Stimulated activated naive B cell treated with anti-CD40 and anti-IgM and Interleukin-4, amounts not matched to agents 10 μg/mL and 1 μg/mL and 100 μg/mL, for 72 hours (primary cell): Measurements from ENCODE around the gene CABLES2.

Experiments used
- ATAC-seq, 2 donors: fragments of 150-1000 bp; cut with Tn5 transposase; replicated peaks; 2 replicates each; pipeline ENCODE4 v1.10.0; 2021; ENCODE audit warnings: moderate library complexity in 1 of 2
- DNase-seq: peaks from one replicate; pipeline ENCODE4 v3.0.0; 2021
- H3K27ac Mint-ChIP-seq: one replicate; pipeline ENCODE4 v1.8.0; 2022; ENCODE audit warnings: mild to moderate bottlenecking, mixed read lengths
- H3K27me3 Mint-ChIP-seq, 2 donors: one replicate each; pipeline ENCODE4 v1.8.0; 2022; ENCODE audit warnings: mixed read lengths in 2 of 2
- H3K36me3 Mint-ChIP-seq, 2 donors: one replicate each; pipeline ENCODE4 v1.8.0; 2022; ENCODE audit warnings: mixed read lengths in 2 of 2, mild to moderate bottlenecking in 1 of 2
- H3K4me1 Mint-ChIP-seq, 2 donors: one replicate each; pipeline ENCODE4 v1.8.0; 2022; ENCODE audit warnings: mixed read lengths in 2 of 2, mild to moderate bottlenecking in 1 of 2
- H3K4me3 Mint-ChIP-seq, 2 donors: one replicate each; pipeline ENCODE4 v1.8.0; 2022; ENCODE audit warnings: mild to moderate bottlenecking in 2 of 2, mixed read lengths in 2 of 2, moderate library complexity in 1 of 2
- H3K9me3 Mint-ChIP-seq, 2 donors: one replicate each; pipeline ENCODE4 v1.8.0; 2022; ENCODE audit warnings: mixed read lengths in 2 of 2, mild to moderate bottlenecking in 1 of 2

The CABLES2 gene

DNA sequence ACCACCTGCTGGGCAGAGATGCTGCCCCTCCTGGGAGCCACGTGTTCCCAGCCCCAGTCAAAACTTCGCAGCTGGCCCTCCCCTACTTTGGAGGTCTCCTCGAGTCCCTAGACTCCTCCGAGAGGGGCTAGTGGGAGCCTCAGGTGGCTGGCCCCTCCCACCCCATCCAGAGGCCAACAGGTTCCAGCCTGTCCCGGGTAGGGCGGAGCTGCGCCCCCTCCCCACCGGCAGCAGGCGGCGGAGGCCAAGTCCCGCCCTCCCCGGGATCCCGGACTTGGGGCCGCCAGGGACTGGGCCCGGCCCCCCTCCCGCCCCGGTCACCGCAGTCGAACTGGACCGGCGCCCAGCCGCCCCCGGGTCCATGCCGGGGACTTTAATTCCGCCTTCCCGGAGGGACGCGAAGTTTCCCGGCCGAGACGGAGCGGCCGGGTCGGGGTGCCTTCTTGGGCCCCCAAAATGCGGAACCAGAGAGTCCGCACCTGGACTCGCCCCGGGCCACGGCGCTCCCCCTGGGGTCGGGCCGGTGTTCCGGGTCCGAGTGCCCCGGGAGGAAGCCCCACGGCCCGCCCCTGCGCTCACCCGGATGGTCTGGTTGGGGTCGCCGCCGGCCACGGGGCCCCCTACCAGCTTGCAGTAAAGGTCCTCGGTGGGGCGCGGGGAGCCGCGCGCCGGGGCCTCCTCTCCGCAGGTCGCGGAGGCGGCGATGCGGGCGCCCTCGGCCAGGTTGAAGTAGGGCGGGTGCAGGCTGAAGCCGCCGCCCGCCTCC lies 40.5 kb downstream of the CABLES2 start:
- ATAC-seq (peak; percentile 34 to 35), DNase-seq (no peak)
- H3K4me3 Mint-ChIP-seq = peak overlapping the region; percentile 53 to 59
- H3K27ac Mint-ChIP-seq = no peak overlapping the region
- H3K9me3 Mint-ChIP-seq = no peaks in the 10 kb centered on the region
- H3K4me1 Mint-ChIP-seq = peaks cover 27 to 51% of the 10 kb centered on the region in 2 donors
- H3K36me3 Mint-ChIP-seq = no peaks in the 10 kb centered on the region
- peaks cover 6 to 7% of the 10 kb centered on the region in 2 donors for H3K27me3 Mint-ChIP-seq

DNA sequence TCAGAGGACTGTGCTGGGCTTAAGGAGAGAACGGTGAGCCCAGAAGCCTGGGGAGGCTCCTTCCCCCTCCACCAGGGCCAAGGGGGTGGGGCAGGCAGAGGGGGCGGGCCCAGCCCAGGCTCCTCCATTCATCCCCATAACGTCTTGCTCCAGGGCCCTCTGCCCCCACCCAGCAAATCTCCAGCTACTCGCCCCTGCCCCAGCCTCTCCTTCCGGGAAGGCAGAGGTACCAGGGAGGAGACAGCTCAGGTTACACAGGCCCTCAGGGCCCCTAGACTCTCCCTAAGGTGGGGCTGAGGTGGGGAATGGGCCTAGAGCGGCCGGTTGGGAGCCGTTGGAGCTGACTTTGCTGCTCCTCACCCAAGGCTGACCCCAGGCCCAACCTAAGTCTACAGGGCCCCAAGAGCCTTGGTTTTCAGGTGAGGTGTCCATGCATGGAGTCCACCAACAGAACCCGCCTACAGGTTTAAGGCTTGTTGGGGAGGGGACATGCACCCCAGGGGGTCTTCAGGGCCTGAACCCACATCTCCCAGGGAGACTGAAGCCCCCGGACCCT lies 41.2 kb downstream of the CABLES2 start:
- Mint-ChIP-seq H3K9me3 (no peaks in the 10 kb centered on the region), H3K27me3 (peaks cover 6 to 7% of the 10 kb centered on the region in 2 donors)

DNA sequence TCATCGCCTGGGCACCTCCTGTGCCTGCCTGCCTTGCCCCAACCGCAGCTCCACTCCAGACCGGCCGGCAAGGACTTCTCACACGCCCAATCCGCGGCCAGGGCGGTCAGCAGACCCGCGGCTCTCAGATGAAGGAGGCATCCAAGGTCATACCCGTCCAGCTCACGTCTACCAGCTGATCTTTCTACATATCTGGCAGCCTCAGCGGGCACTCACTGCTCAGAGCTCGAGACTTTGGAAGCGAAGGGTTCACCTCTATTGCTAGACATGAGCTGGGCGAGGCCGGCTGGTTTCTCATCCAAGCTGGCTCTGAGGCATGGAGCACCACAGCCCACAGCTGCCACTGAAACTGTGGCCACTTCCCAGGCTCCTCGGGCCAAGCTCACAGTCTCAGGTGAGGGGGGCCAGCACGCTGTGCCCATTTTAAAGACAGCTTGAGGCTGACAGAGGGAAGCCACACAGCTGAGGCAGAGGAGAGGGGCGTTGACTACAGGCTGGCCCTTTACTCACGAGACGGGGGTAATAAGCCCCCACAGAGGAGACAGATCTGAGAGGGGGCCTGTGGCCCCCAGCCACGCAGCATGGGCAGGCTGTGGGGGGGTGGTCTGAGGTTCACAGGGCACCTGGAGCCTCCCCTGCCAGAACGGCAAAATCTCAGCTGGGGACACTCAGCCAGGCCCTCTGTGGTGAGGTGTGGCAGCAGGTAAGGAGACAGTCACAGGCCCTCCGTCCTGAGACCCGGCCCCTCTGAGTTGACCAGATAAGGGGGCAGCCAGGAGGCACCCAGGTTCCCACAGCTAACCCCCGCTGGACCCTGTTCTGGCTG lies 42.0 kb downstream of the CABLES2 start:
- no peaks in the 10 kb centered on the region for H3K36me3 Mint-ChIP-seq
- no peak overlapping the region for H3K27ac Mint-ChIP-seq
- ATAC-seq (no peak), DNase-seq (no peak)
- peak overlapping the region in 1 of 2 donors; percentile 8 for H3K4me3 Mint-ChIP-seq
- H3K9me3 Mint-ChIP-seq = no peaks in the 10 kb centered on the region
- H3K27me3 Mint-ChIP-seq = peaks cover 6 to 7% of the 10 kb centered on the region in 2 donors
- H3K4me1 Mint-ChIP-seq = peaks cover 26 to 48% of the 10 kb centered on the region in 2 donors

More for the DNA sequence above, 41.2 kb downstream of the CABLES2 start:
- H3K4me3 Mint-ChIP-seq = peak overlapping the region; percentile 53 to 59
- no peak for DNase-seq
- no peaks in the 10 kb centered on the region for H3K36me3 Mint-ChIP-seq
- no peak for ATAC-seq
- H3K4me1 Mint-ChIP-seq = peaks cover 27 to 51% of the 10 kb centered on the region in 2 donors
- no peak overlapping the region for H3K27ac Mint-ChIP-seq

DNA sequence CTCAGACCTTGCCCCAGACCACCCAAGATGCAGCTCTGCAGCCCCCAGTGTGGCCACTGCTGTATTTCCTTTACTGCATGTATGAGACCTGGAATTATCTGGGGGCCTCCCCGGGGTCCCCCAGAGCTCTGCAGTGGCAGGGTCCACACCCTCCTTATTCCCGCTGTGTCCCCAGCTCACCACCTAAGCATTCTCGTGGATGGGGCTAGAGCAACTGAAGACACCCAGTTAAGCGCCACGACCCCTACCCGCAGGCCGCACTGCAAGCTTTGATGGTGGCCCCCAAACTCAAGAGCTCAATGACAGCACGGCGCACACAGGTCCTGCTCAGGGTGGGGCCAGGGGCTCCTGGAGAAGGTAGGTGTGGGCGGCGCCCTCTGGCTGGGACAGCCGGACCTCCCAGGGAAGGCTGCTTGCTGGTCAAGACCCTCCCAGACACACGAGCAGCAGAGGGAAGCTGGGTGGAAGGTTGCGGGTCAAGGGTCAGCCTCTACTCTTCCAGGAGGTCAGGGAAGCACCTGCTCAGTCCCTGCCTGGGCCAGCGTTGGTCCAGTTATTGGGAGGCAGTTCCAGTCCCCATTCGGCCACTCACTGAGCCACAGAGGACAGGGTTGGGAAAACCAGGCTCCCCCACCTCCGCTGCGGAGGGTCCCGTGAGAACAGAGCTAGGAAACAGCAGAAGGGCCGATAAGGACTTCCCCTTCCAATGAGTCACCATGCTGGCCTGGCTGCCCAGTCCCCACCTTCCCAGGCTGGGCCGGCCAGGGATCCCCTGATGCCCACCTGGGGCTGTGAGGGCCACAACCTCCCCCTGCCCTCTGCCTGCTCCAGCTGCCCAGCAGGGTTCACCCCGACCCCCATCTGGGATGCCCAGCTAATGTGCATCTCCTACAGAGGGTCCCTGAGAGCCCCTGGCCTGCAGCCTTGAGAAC lies 42.9 kb downstream of the CABLES2 start:
- Mint-ChIP-seq H3K36me3 (no peaks in the 10 kb centered on the region), H3K4me1 (peaks cover 20 to 39% of the 10 kb centered on the region in 2 donors), H3K27ac (no peak overlapping the region), H3K9me3 (no peaks in the 10 kb centered on the region), H3K4me3 (no peak overlapping the region), H3K27me3 (peaks cover 3 to 6% of the 10 kb centered on the region in 2 donors)
- ATAC-seq (no peak), DNase-seq (no peak)

DNA sequence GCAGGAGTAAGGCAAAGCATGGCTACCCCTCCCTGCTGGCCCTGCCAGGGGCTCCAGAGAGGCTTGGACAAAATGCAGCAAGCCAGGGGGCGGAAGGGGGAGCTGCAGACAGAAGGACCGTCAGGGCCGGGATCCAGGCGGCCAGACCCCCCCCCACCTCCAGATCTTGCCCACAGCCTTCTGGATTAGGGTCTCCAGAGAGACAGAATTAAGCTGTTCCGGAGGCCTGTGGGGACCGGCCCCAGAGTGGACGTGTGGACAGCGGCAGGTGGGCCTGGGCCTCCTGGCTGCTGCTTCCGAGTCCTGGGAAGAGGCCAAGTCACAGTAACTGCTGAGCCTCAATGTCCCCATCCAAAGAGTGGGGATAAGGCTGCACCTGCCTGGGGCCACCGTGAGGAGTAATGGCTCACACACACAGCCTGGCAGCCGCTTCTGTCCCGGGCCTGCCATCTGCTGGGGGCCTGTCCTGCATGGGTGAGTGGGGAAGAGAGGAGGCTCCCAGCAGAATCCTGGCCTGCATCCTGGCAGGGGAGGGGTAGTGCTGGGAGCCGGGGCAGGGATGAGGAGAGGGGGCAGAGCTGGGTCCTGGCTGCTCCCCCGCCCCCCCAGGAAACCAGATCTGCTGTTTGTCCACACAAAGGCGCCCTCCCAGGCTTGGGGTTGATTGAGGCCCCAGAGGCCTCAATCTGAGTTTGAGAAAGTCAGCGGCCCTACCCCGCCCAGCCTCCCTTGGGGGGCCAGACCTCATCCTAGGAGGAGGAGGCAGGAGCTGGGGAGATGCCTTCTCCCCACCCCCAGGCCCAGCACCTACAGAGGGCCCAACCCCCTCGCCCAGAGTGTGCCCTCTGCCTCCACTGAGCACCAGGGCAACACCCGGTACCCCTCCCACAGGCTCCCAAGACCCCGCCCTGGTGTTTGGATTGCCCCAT lies 43.8 kb downstream of the CABLES2 start:
- Mint-ChIP-seq H3K27me3 (peaks cover 0 to 1% of the 10 kb centered on the region in 2 donors), H3K4me1 (peaks cover 20 to 29% of the 10 kb centered on the region in 2 donors), H3K27ac (no peak overlapping the region), H3K9me3 (no peaks in the 10 kb centered on the region), H3K36me3 (no peaks in the 10 kb centered on the region), H3K4me3 (no peak overlapping the region)
- no peak for DNase-seq
- ATAC-seq = no peak

DNA sequence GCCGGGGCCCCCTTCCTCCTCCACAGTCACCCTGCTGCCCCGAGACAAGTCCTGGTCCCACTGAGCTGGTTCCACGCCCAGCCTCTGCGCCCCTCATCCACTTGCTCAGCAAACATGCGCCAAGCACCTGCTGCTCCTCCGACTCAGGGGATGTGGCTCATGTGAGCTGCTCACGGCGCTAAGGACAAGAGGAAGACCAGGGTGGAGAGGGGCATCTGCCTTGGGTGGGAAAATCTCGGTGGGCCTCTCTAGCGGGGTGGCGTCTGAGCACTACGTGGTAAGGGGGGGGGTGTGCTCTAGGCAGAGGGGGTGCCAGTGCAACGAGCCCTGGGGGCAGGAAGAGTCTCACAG lies 44.5 kb downstream of the CABLES2 start:
- peaks cover 17 to 26% of the 10 kb centered on the region in 2 donors for H3K4me1 Mint-ChIP-seq
- H3K27ac Mint-ChIP-seq = no peak overlapping the region
- H3K4me3 Mint-ChIP-seq = no peak overlapping the region
- no peak for DNase-seq
- no peaks in the 10 kb centered on the region for H3K36me3 Mint-ChIP-seq
- no peaks in the 10 kb centered on the region for H3K27me3 Mint-ChIP-seq
- ATAC-seq = no peak
- no peaks in the 10 kb centered on the region for H3K9me3 Mint-ChIP-seq

DNA sequence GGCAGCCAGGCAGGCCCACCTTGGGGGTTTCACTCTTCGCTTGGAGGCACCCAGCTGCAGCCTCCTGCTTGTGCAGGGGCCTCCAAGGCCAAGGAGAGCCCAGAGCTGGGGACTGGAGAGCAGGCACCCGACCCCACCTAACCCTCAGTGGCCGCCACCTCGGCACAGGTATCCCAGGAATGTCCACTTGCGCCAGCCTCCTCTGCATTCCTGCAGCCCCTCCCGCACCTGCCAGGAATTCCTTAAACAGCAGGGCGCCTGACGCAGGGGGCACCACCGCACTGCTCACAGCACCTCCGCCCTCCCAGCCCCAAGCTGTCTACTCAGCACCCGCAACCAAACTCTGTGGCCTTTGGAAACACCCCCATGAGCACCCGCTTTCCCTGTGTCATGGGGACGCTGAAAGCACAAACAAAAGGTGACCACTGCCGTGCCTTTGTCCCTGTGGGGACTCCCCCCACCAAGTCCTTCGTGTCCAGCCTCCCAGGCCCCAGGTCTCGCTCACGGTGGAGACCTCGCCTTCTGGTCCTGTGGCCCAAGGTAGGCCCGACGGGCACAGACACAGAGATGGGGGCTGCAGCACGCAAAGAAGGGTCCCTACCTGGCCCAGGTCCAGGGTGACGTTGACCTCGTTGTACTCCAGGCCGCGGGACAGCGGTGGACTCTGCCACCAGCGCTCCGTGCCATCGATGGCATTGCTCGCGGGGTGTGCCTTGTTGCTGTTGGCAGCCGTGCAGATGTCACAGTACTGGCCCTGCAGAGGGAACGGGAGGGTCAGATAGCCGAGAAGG lies 45.1 kb downstream of the CABLES2 start:
- Mint-ChIP-seq H3K4me1 (peaks cover 16 to 28% of the 10 kb centered on the region in 2 donors), H3K4me3 (no peak overlapping the region), H3K27ac (peak overlapping the region; percentile 56), H3K27me3 (no peaks in the 10 kb centered on the region), H3K9me3 (no peaks in the 10 kb centered on the region), H3K36me3 (no peaks in the 10 kb centered on the region)
- ATAC-seq (no peak), DNase-seq (no peak)

DNA sequence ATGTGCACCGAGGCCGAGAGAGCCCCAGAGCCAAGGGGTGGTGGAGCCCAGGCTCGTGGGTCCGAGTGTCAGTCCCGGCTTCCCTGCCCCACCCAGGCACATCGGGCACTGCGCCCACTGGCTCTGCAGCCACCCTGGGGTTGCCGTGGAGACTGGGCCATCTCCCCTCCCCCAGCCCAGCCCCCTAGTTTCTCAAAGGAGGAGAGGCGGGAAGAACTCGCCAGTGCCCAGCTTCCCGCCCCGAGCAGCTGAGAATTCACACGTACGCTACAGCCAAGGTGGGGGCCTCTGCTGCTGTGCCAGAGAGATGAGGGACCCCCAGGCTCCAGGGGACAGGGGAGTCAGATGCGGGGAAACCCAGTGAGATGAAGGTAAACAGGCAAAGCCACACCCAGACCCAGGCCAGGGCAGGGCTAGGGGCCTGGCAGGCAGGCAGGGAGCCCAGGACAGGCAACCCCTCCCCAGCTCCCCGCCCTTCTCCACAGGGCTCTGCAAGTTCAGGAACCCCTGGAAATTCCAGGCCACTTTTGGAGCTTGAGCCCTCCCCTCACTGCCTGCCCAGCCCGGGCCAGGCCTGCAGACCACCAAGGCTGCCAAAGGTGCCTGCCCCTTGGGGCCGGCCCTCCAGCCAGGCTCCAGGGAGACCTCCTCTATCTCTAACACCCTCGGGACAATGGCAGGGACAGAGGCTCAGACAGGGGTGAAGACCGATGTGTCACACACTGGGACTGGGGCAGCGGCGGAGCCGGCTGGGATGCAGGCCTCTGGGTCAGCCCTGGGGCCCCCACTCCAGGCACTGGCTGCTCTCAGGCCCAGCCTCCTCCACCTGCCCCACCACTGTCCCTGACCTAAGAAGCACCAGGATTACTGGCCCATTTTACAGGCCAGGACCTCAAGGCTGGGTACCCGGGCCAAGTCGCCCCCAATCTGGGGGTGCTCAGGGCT lies 46.0 kb downstream of the CABLES2 start:
- H3K27me3 Mint-ChIP-seq = no peaks in the 10 kb centered on the region
- H3K9me3 Mint-ChIP-seq = no peaks in the 10 kb centered on the region
- DNase-seq (no peak), ATAC-seq (no peak)
- H3K4me3 Mint-ChIP-seq = no peak overlapping the region
- no peaks in the 10 kb centered on the region for H3K36me3 Mint-ChIP-seq
- H3K27ac Mint-ChIP-seq = no peak overlapping the region
- H3K4me1 Mint-ChIP-seq = peaks cover 16 to 35% of the 10 kb centered on the region in 2 donors

DNA sequence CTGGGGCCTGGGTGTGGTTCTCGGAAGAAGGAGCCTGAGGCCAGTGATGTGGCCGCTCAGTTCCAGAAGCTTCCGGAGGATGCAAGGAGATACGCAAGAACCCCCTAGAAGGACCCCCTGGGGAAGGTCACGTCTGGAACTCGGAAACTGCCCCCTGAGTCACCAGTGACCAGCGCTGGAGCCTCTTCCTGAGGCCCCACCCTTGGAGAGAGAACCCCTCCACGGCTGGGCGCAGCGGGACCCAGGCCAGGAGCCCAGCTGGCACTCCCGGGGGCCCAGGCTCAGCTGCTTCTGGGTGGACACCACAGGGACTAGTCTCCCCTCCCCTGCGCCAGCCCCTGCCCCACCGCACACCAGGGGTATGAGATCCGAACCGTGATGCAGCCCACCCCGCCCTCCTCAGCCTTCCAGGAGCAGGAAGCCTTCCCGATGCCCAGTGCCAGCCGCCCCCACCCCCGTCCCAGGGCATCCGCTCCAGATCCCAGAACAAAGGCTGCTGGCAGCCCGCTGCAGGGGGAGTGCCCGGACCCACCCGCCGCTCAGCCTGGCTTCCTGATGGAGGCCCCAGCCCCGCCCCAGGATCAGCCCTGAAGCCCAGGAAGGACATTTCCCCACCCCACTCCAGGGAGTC lies 47.5 kb downstream of the CABLES2 start:
- Mint-ChIP-seq H3K36me3 (no peaks in the 10 kb centered on the region), H3K27ac (no peak overlapping the region), H3K27me3 (no peaks in the 10 kb centered on the region), H3K4me3 (no peak overlapping the region), H3K9me3 (no peaks in the 10 kb centered on the region), H3K4me1 (peaks cover 15 to 21% of the 10 kb centered on the region in 2 donors)
- no peak for DNase-seq
- no peak for ATAC-seq

DNA sequence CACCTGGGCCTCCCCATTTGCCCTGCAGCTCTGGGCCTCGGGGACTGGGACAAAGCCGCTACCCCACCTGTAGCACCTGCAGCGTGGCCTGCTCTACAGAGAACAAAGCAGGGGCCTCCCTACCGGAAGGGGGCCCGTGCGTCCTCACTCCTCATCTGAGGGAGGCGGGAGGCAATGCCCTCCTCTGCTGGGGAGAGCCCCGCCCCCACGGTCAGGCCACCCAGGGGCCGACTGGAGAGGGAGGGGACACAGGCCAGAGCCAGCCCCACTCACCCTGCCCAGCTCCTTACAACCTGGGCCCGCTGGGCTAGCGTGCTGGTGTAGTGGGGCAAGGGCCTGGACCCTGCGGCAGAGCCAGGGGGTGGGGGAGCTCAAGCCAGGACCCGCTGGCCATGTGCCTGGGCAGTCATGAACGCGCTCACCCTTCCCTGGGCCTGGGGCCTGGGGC lies 48.0 kb downstream of the CABLES2 start:
- Mint-ChIP-seq H3K36me3 (no peaks in the 10 kb centered on the region), H3K27ac (no peak overlapping the region), H3K9me3 (no peaks in the 10 kb centered on the region), H3K4me3 (no peak overlapping the region), H3K27me3 (no peaks in the 10 kb centered on the region), H3K4me1 (peaks cover 14 to 21% of the 10 kb centered on the region in 2 donors)
- ATAC-seq (no peak), DNase-seq (no peak)
